ENCODE measurements around the gene CHCHD3. TPM values are rescaled to one million over a fixed set of nuclear protein-coding genes. Genes with fewer than 3 reads are reported as not detected.
"Not testable (repeated sequence)": the region's sequence is repeated elsewhere in the genome, so short reads cannot be mapped to it uniquely, and the experiment has no call there.

The CHCHD3 gene
- total RNA-seq, 5 donors from 2014 or later (not counting 1 experiment from before 2014, with no cell fraction given) = 25.6 to 33.7 (median 30.3) TPM

DNA sequence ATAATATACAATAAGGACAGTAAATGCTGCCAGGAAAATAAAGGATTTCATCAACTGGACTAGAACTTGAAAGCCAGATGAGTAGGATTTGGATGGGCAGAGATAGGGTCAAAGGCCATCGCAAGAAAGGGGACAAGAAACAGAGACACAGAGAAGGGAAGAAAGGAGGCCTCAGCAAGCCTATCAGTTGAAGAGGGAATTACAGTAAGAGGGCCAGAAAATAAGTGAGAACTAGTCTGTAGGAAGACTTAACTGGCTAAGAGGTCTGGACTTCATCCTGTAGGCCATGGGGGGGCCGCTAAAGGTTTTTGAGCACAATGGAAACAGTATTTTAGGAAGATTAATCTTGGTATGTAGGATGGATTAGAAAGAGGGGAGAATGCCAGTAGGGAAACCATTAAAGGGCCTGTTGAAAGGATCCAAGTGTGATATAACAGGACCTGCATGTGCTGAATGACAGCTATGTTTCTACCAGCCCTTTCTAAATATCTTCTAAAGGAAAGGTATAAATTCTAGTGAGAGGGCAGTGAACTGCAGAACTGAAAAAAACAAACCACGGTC is 174.4 kb downstream of the CHCHD3 start:
- H3K4me3 Mint-ChIP-seq = no peak overlapping the region
- ATAC-seq (replicated peaks in 1 of 4) (no peak), DNase-seq (no peak)
- Histone ChIP-seq H3K27ac (ENCODE audit: low read length) (no peak overlapping the region), H3K4me3 (ENCODE audit: control insufficient read depth in 1 of 2, extremely low read depth in 1 of 2, low read length in 1 of 2) (no peak overlapping the region), H3K4me1 (ENCODE audit: control insufficient read depth in 1 of 2, extremely low read depth in 1 of 2, insufficient read depth in 2 of 2, low read length in 2 of 2) (no peaks in the 10 kb centered on the region), H3K9me3 (no peaks in the 10 kb centered on the region), H3K27me3 (replicated peaks in 1 of 2; ENCODE audit: control insufficient read depth in 2 of 2, extremely low read depth in 1 of 2, insufficient read depth in 2 of 2, low read length in 1 of 2) (no peaks in the 10 kb centered on the region), H3K36me3 (ENCODE audit: control insufficient read depth in 2 of 2, extremely low read depth in 1 of 2, insufficient read depth in 1 of 2, low read length in 1 of 2) (no peaks in the 10 kb centered on the region)
- H3K27ac Mint-ChIP-seq = no peak overlapping the region
- peaks cover 0 to 3% (median 0%) of the 10 kb centered on the region in 3 donors for H3K4me1 Mint-ChIP-seq
- POLR2A ChIA-PET = no interaction called here
- H3K9me3 Mint-ChIP-seq = no peaks in the 10 kb centered on the region
- no peaks in the 10 kb centered on the region for H3K27me3 Mint-ChIP-seq
- CTCF ChIA-PET = no interaction called here
- peaks cover 76% of the 10 kb centered on the region for H3K36me3 Mint-ChIP-seq
- WGBS (ENCODE audit: insufficient coverage) = 100% methylated on average over 2 of the region's 3 CpGs

DNA sequence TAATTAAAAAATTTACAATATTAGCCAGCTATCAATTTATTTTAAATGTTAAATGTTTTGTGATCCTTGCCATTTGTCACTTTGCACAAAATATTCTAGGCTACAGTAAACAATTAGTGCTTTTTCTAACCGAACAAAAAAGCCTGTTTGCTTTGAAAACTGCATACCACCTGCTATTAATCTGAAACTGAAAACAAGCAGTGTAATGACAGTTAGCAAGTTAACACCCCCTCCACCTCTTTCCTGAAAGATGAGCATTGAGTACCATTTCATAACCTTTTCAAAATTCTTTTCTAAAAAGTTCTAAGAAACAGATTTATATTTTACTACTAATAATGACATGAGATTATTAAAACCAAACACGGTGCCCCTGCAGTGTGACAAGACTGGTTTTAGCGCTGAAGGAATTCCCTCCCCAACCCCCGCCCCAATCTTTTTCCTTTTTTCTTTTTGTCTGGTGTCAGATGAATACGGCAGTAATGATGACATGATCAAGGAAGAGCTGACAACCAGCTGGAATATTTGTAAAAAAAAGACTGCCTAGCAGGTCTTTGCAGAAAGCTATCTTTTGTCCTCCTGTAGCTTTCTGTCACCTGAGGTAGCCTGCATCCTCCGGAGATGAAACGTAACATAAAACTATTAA is 175.6 kb downstream of the CHCHD3 start:
- H3K36me3 Mint-ChIP-seq = peaks cover 75% of the 10 kb centered on the region
- no peaks in the 10 kb centered on the region for H3K9me3 Mint-ChIP-seq
- WGBS (ENCODE audit: insufficient coverage) = 40% methylated on average over 1 of the region's 7 CpGs
- no peak overlapping the region for H3K4me3 ChIP-seq (ENCODE audit: control insufficient read depth in 1 of 2, extremely low read depth in 1 of 2, low read length in 1 of 2)
- no peaks in the 10 kb centered on the region for H3K4me1 ChIP-seq (ENCODE audit: control insufficient read depth in 1 of 2, extremely low read depth in 1 of 2, insufficient read depth in 2 of 2, low read length in 2 of 2)
- peaks cover 0 to 3% (median 0%) of the 10 kb centered on the region in 3 donors for H3K4me1 Mint-ChIP-seq
- POLR2A ChIA-PET = no interaction called here
- ATAC-seq (replicated peaks in 1 of 4) (no peak), DNase-seq (no peak)
- H3K36me3 ChIP-seq (ENCODE audit: control insufficient read depth in 2 of 2, extremely low read depth in 1 of 2, insufficient read depth in 1 of 2, low read length in 1 of 2) = peaks cover 0 to 1% of the 10 kb centered on the region in 2 donors
- H3K27me3 Mint-ChIP-seq = no peaks in the 10 kb centered on the region
- no peaks in the 10 kb centered on the region for H3K27me3 ChIP-seq (replicated peaks in 1 of 2; ENCODE audit: control insufficient read depth in 2 of 2, extremely low read depth in 1 of 2, insufficient read depth in 2 of 2, low read length in 1 of 2)
- CTCF ChIA-PET = interaction anchor here in 1 of 2 donors (0.6 kb wide), 1 partner anchor 9 kb away, joined by 5 read pairs; no protein-coding TSS in a partner anchor
- no peaks in the 10 kb centered on the region for H3K9me3 ChIP-seq
- no peak overlapping the region for H3K27ac Mint-ChIP-seq
- H3K27ac ChIP-seq (ENCODE audit: low read length) = no peak overlapping the region
- H3K4me3 Mint-ChIP-seq = no peak overlapping the region

DNA sequence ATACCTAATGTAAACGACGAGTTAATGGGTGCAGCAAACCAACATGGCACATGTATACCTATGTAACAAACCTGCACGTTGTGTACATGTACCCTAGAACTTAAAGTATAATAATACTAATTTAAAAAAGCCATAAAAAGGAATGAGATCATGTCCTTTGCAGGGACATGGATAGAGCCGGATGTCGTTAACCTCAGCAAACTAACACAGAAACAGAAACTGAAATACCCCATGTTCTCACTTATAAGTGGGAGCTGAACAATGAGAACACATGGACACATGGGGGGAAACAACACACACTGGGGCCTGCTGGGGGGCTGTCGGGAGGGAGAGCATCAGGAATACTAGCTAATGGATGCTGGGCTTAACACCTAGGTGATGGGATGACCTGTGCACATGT is 176.8 kb downstream of the CHCHD3 start:
- H3K27me3 ChIP-seq (replicated peaks in 1 of 2; ENCODE audit: control insufficient read depth in 2 of 2, extremely low read depth in 1 of 2, insufficient read depth in 2 of 2, low read length in 1 of 2); H3K9me3 ChIP-seq; H3K27ac ChIP-seq (ENCODE audit: low read length); H3K36me3 ChIP-seq (ENCODE audit: control insufficient read depth in 2 of 2, extremely low read depth in 1 of 2, insufficient read depth in 1 of 2, low read length in 1 of 2); DNase-seq; H3K27me3 Mint-ChIP-seq; H3K4me1 ChIP-seq (ENCODE audit: control insufficient read depth in 1 of 2, extremely low read depth in 1 of 2, insufficient read depth in 2 of 2, low read length in 2 of 2); ATAC-seq (replicated peaks in 1 of 4); H3K4me3 Mint-ChIP-seq; CTCF ChIA-PET; H3K9me3 Mint-ChIP-seq; H3K4me1 Mint-ChIP-seq; H3K4me3 ChIP-seq (ENCODE audit: control insufficient read depth in 1 of 2, extremely low read depth in 1 of 2, low read length in 1 of 2); H3K27ac Mint-ChIP-seq: not testable (repeated sequence)
- H3K36me3 Mint-ChIP-seq = peaks cover 70% of the 10 kb centered on the region
- 60% methylated on average over 1 of the region's 6 CpGs for WGBS (ENCODE audit: insufficient coverage)
- POLR2A ChIA-PET = interaction anchor here in 1 of 2 donors (0.7 kb wide), 1 partner anchor 13 kb away, joined by 3 read pairs; no protein-coding TSS in a partner anchor

DNA sequence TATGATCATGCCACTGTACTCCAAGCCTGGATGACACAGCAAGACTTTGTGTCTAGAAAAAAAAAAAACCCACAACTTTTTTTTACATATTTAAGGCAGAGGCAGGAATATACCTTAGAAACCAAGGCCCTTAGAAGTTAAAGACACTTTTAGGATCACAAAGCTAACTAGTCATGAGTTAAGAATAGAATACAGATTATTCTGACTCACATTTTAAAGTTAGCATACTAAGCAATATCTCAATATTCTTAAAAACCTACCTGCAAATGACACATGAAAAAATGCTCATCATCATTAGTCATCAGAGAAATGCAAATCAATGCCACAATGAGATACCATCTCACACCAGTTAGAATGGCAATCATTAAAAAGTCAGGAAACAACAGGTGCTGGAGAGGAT is 177.7 kb downstream of the CHCHD3 start:
- Mint-ChIP-seq H3K27me3 (no peaks in the 10 kb centered on the region), H3K4me1 (peaks cover 0 to 3% (median 0%) of the 10 kb centered on the region in 3 donors), H3K36me3 (peaks cover 69% of the 10 kb centered on the region), H3K4me3 (no peak overlapping the region), H3K27ac (no peak overlapping the region), H3K9me3 (no peaks in the 10 kb centered on the region)
- Histone ChIP-seq H3K9me3 (no peaks in the 10 kb centered on the region), H3K27ac (ENCODE audit: low read length) (no peak overlapping the region), H3K4me3 (ENCODE audit: control insufficient read depth in 1 of 2, extremely low read depth in 1 of 2, low read length in 1 of 2) (no peak overlapping the region), H3K36me3 (ENCODE audit: control insufficient read depth in 2 of 2, extremely low read depth in 1 of 2, insufficient read depth in 1 of 2, low read length in 1 of 2) (peaks cover 0 to 4% of the 10 kb centered on the region in 2 donors), H3K27me3 (replicated peaks in 1 of 2; ENCODE audit: control insufficient read depth in 2 of 2, extremely low read depth in 1 of 2, insufficient read depth in 2 of 2, low read length in 1 of 2) (no peaks in the 10 kb centered on the region), H3K4me1 (ENCODE audit: control insufficient read depth in 1 of 2, extremely low read depth in 1 of 2, insufficient read depth in 2 of 2, low read length in 2 of 2) (no peaks in the 10 kb centered on the region)
- ATAC-seq (replicated peaks in 1 of 4) = no peak
- ChIA-PET POLR2A (interaction anchor here in 1 of 2 donors (0.7 kb wide), 1 partner anchor 833 kb away, joined by 3 read pairs; no protein-coding TSS in a partner anchor), CTCF (no interaction called here)
- DNase-seq = no peak

DNA sequence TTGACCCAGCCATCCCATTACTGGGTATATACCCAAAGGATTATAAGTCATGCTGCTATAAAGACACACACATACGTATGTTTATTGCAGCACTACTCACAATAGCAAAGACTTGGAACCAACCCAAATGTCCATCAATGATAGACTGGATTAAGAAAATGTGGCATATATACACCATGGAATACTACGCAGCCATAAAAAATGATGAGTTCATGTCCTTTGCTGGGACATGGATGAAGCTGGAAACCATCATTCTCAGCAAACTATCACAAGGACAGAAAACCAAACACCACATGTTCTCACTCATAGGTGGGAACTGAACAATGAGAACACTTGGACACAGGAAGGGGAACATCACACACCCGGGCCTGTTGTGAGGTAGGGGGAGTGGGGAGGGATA is 179.6 kb downstream of the CHCHD3 start:
- H3K4me3 Mint-ChIP-seq; H3K4me3 ChIP-seq (ENCODE audit: control insufficient read depth in 1 of 2, extremely low read depth in 1 of 2, low read length in 1 of 2); ATAC-seq (replicated peaks in 1 of 4); H3K27ac ChIP-seq (ENCODE audit: low read length); POLR2A ChIA-PET; H3K27me3 Mint-ChIP-seq; CTCF ChIA-PET; DNase-seq; H3K27ac Mint-ChIP-seq; H3K4me1 Mint-ChIP-seq; H3K9me3 Mint-ChIP-seq; H3K9me3 ChIP-seq; H3K36me3 ChIP-seq (ENCODE audit: control insufficient read depth in 2 of 2, extremely low read depth in 1 of 2, insufficient read depth in 1 of 2, low read length in 1 of 2); H3K4me1 ChIP-seq (ENCODE audit: control insufficient read depth in 1 of 2, extremely low read depth in 1 of 2, insufficient read depth in 2 of 2, low read length in 2 of 2); H3K27me3 ChIP-seq (replicated peaks in 1 of 2; ENCODE audit: control insufficient read depth in 2 of 2, extremely low read depth in 1 of 2, insufficient read depth in 2 of 2, low read length in 1 of 2): not testable (repeated sequence)
- WGBS (ENCODE audit: insufficient coverage) = no CpG with 5 or more reads among the region's 3 CpGs
- H3K36me3 Mint-ChIP-seq = peaks cover 66% of the 10 kb centered on the region

DNA sequence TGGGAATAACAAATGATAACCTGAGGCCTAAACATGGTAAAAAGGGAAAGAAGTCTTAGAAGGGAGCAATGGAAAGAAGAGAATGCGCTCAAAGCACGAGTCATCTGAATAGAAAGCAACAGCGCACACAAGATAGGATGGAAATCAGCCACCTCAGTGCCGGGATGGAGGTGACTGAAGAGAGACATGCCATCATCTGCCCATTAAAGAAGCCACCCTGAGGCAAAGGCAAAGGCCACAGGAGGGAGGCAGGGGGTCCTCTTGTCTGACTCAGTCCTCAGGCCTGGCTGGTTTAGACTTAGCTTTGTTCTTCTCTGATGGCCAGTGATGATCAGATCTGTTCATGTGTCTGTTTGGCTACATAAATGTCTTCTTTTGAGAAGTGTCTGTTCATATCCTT is 180.6 kb downstream of the CHCHD3 start:
- no peak for ATAC-seq (replicated peaks in 1 of 4)
- Histone ChIP-seq H3K4me1 (ENCODE audit: control insufficient read depth in 1 of 2, extremely low read depth in 1 of 2, insufficient read depth in 2 of 2, low read length in 2 of 2) (no peaks in the 10 kb centered on the region), H3K36me3 (ENCODE audit: control insufficient read depth in 2 of 2, extremely low read depth in 1 of 2, insufficient read depth in 1 of 2, low read length in 1 of 2) (peaks cover 0 to 4% of the 10 kb centered on the region in 2 donors), H3K27me3 (replicated peaks in 1 of 2; ENCODE audit: control insufficient read depth in 2 of 2, extremely low read depth in 1 of 2, insufficient read depth in 2 of 2, low read length in 1 of 2) (no peaks in the 10 kb centered on the region), H3K27ac (ENCODE audit: low read length) (no peak overlapping the region), H3K9me3 (no peaks in the 10 kb centered on the region), H3K4me3 (ENCODE audit: control insufficient read depth in 1 of 2, extremely low read depth in 1 of 2, low read length in 1 of 2) (no peak overlapping the region)
- H3K27me3 Mint-ChIP-seq = no peaks in the 10 kb centered on the region
- ChIA-PET POLR2A (no interaction called here), CTCF (no interaction called here)
- H3K9me3 Mint-ChIP-seq = no peaks in the 10 kb centered on the region
- H3K4me1 Mint-ChIP-seq = no peaks in the 10 kb centered on the region
- WGBS (ENCODE audit: insufficient coverage) = 75% methylated on average over 4 of the region's 4 CpGs
- peaks cover 69% of the 10 kb centered on the region for H3K36me3 Mint-ChIP-seq
- no peak overlapping the region for H3K27ac Mint-ChIP-seq
- DNase-seq = no peak
- H3K4me3 Mint-ChIP-seq = no peak overlapping the region

Measured in T-cell (primary cell).